Mesendoderm (in vitro differentiated cells): Measurements from ENCODE around the gene LIPE.
A peak's percentile ranks its signal among the peaks of the same experiment; 100 is the strongest.

Experiments used
- DNase-seq: peaks from one replicate; pipeline ENCODE4 v3.0.0; 2013
- H2AK5ac ChIP-seq: 2 replicates; pipeline ENCODE4 v1.6.1; 2013; ENCODE audit warnings: low read length, inconsistent platforms
- H2BK120ac ChIP-seq: 2 replicates; pipeline ENCODE4 v1.6.1; 2013; ENCODE audit warnings: low read depth, mild to moderate bottlenecking, low read length, moderate library complexity, mixed read lengths
- H2BK15ac ChIP-seq: replicated peaks from 2 replicates; pipeline ENCODE4 v1.6.1; 2013; ENCODE audit warnings: low read depth, mild to moderate bottlenecking, moderate library complexity
- H2BK5ac ChIP-seq: 2 replicates; pipeline ENCODE4 v1.6.1; 2013; ENCODE audit warnings: low read length, inconsistent platforms
- H3K18ac ChIP-seq: 2 replicates; pipeline ENCODE4 v1.6.1; 2013; ENCODE audit warnings: mild to moderate bottlenecking, low read length, mixed read lengths
- H3K23ac ChIP-seq: one replicate; pipeline ENCODE4 v1.6.1; 2013; ENCODE audit warnings: low read length
- H3K27ac ChIP-seq: 2 replicates; pipeline ENCODE4 v1.5.1; 2013; ENCODE audit warnings: low read depth, mild to moderate bottlenecking, inconsistent platforms, low read length, moderate library complexity
- H3K27me3 ChIP-seq: 2 replicates; pipeline ENCODE4 v1.6.1; 2013; ENCODE audit warnings: low read length, control low read depth, mild to moderate bottlenecking, inconsistent platforms; ENCODE audit not compliant: insufficient read depth, poor library complexity
- H3K36me3 ChIP-seq: 2 replicates; pipeline ENCODE4 v1.6.1; 2013; ENCODE audit warnings: low read length, inconsistent platforms; ENCODE audit not compliant: control insufficient read depth, insufficient read depth
- H3K4ac ChIP-seq: one replicate; pipeline ENCODE4 v1.6.1; 2013; ENCODE audit warnings: low read depth, mild to moderate bottlenecking, low read length, moderate library complexity
- H3K4me1 ChIP-seq: 2 replicates; pipeline ENCODE4 v1.6.1; 2013; ENCODE audit warnings: low read depth, low read length, inconsistent platforms; ENCODE audit not compliant: control insufficient read depth
- H3K4me2 ChIP-seq: 2 replicates; pipeline ENCODE4 v1.6.1; 2013; ENCODE audit warnings: low read length
- H3K4me3 ChIP-seq: 2 replicates; pipeline ENCODE4 v1.5.1; 2013; ENCODE audit warnings: mild to moderate bottlenecking, low read length
- H3K56ac ChIP-seq: one replicate; pipeline ENCODE4 v1.6.1; 2013; ENCODE audit warnings: low read length
- H3K79me1 ChIP-seq: 2 replicates; pipeline ENCODE4 v1.6.1; 2013; ENCODE audit warnings: low read length, inconsistent platforms
- H3K79me2 ChIP-seq: 2 replicates; pipeline ENCODE4 v1.6.1; 2013; ENCODE audit warnings: mild to moderate bottlenecking, low read length; ENCODE audit not compliant: control insufficient read depth, insufficient read depth
- H3K9ac ChIP-seq: 2 replicates; pipeline ENCODE4 v1.6.1; 2013; ENCODE audit warnings: low read length, inconsistent platforms
- H4K5ac ChIP-seq: one replicate; pipeline ENCODE4 v1.6.1; 2013; ENCODE audit warnings: low read length
- H4K8ac ChIP-seq: one replicate; pipeline ENCODE4 v1.6.1; 2013; ENCODE audit warnings: low read depth, mild to moderate bottlenecking, control low read depth, low read length, moderate library complexity
- WGBS: extraction: QIAGEN DNeasy Blood & Tissue Kit; methylation state at CpG from one replicate; pipeline ENCODE4 v1.1.7; 2013; ENCODE audit warnings: low lambda C conversion rate, missing lambda C conversion rate; ENCODE audit not compliant: insufficient coverage; ENCODE audit errors: extremely low coverage; 5-methylcytosine and 5-hydroxymethylcytosine counted together

The LIPE gene

GRCh38 chr19:42401365-42402303 lies 25.6 kb downstream of the LIPE start:
- H3K56ac ChIP-seq = peak overlapping the region; percentile 96
- H3K18ac ChIP-seq = peak overlapping the region; percentile 4
- no peaks in the 10 kb centered on the region for H3K36me3 ChIP-seq
- peak overlapping the region; percentile 90 for H3K4me2 ChIP-seq
- peak overlapping the region; percentile 88 for H3K9ac ChIP-seq
- no peak overlapping the region for H2BK15ac ChIP-seq
- peak overlapping the region; percentile 45 for H3K23ac ChIP-seq
- H3K4me1 ChIP-seq = peaks cover 5% of the 10 kb centered on the region
- H4K5ac ChIP-seq = no peak overlapping the region
- H2BK5ac ChIP-seq = no peak overlapping the region
- peak overlapping the region; percentile 57 for H3K4me3 ChIP-seq
- DNase-seq = peak; percentile 86
- no peak overlapping the region for H3K27ac ChIP-seq
- no peaks in the 10 kb centered on the region for H3K79me2 ChIP-seq
- no peak overlapping the region for H2AK5ac ChIP-seq
- H3K79me1 ChIP-seq = peaks cover 4% of the 10 kb centered on the region
- WGBS = no CpG with 5 or more reads among the region's 80 CpGs
- no peak overlapping the region for H4K8ac ChIP-seq
- no peak overlapping the region for H3K4ac ChIP-seq
- no peaks in the 10 kb centered on the region for H3K27me3 ChIP-seq
- H2BK120ac ChIP-seq = no peak overlapping the region

GRCh38 chr19:42400404-42400803 lies 26.8 kb downstream of the LIPE start:
- Histone ChIP-seq H3K18ac (no peak overlapping the region), H3K23ac (no peak overlapping the region), H3K36me3 (no peaks in the 10 kb centered on the region), H2BK120ac (no peak overlapping the region), H3K4me2 (no peak overlapping the region), H3K4ac (no peak overlapping the region), H3K79me2 (no peaks in the 10 kb centered on the region), H3K4me1 (peaks cover 5% of the 10 kb centered on the region), H3K27ac (no peak overlapping the region), H3K9ac (no peak overlapping the region), H2BK15ac (no peak overlapping the region), H4K5ac (no peak overlapping the region), H2BK5ac (no peak overlapping the region), H3K4me3 (no peak overlapping the region), H3K79me1 (peaks cover 4% of the 10 kb centered on the region), H3K27me3 (no peaks in the 10 kb centered on the region), H2AK5ac (no peak overlapping the region), H4K8ac (no peak overlapping the region), H3K56ac (no peak overlapping the region)
- WGBS = no CpG with 5 or more reads among the region's 1 CpG
- no peak for DNase-seq

- peak overlapping the region; percentile 86 for H3K9ac ChIP-seq
- no CpG with 5 or more reads among the region's 25 CpGs for WGBS
- no peak overlapping the region for H4K5ac ChIP-seq
- peak overlapping the region; percentile 71 for H2AK5ac ChIP-seq
- no peak overlapping the region for H3K23ac ChIP-seq
- H3K4me2 ChIP-seq = peak overlapping the region; percentile 79
- H2BK5ac ChIP-seq = no peak overlapping the region
- no peak for DNase-seq
- H3K27ac ChIP-seq = no peak overlapping the region
- no peaks in the 10 kb centered on the region for H3K36me3 ChIP-seq
- no peak overlapping the region for H2BK15ac ChIP-seq
- no peak overlapping the region for H3K18ac ChIP-seq
- no peak overlapping the region for H2BK120ac ChIP-seq
- no peaks in the 10 kb centered on the region for H3K27me3 ChIP-seq
- no peak overlapping the region for H3K4ac ChIP-seq
- peaks cover 3% of the 10 kb centered on the region for H3K4me1 ChIP-seq
- H4K8ac ChIP-seq = no peak overlapping the region
- H3K4me3 ChIP-seq = peak overlapping the region; percentile 57
- peaks cover 4% of the 10 kb centered on the region for H3K79me1 ChIP-seq
- no peaks in the 10 kb centered on the region for H3K79me2 ChIP-seq
- peak overlapping the region; percentile 95 for H3K56ac ChIP-seq
Observed at GRCh38 chr19:42397263-42398166, 29.7 kb downstream of the LIPE start.

- H3K23ac ChIP-seq = no peak overlapping the region
- no peak overlapping the region for H3K4ac ChIP-seq
- H2BK15ac ChIP-seq = no peak overlapping the region
- peak overlapping the region; percentile 79 for H3K4me2 ChIP-seq
- peak overlapping the region; percentile 95 for H3K56ac ChIP-seq
- no peaks in the 10 kb centered on the region for H3K79me2 ChIP-seq
- H4K5ac ChIP-seq = no peak overlapping the region
- H3K18ac ChIP-seq = peak overlapping the region; percentile 62
- H3K79me1 ChIP-seq = peaks cover 4% of the 10 kb centered on the region
- no peak overlapping the region for H2BK5ac ChIP-seq
- no peaks in the 10 kb centered on the region for H3K27me3 ChIP-seq
- H2BK120ac ChIP-seq = no peak overlapping the region
- DNase-seq = peak; percentile 99
- peak overlapping the region; percentile 42 for H4K8ac ChIP-seq
- H2AK5ac ChIP-seq = no peak overlapping the region
- H3K27ac ChIP-seq = no peak overlapping the region
- peak overlapping the region; percentile 86 for H3K9ac ChIP-seq
- H3K36me3 ChIP-seq = no peaks in the 10 kb centered on the region
- no CpG with 5 or more reads among the region's 42 CpGs for WGBS
- peak overlapping the region; percentile 57 for H3K4me3 ChIP-seq
- peaks cover 3% of the 10 kb centered on the region for H3K4me1 ChIP-seq
Observed at GRCh38 chr19:42396381-42397262, 30.6 kb downstream of the LIPE start.

GRCh38 chr19:42394751-42395150 lies 32.4 kb downstream of the LIPE start:
- no peak overlapping the region for H2AK5ac ChIP-seq
- no peak overlapping the region for H3K4ac ChIP-seq
- H3K9ac ChIP-seq = no peak overlapping the region
- peak; percentile 47 for DNase-seq
- no peak overlapping the region for H3K18ac ChIP-seq
- no peak overlapping the region for H2BK5ac ChIP-seq
- H3K23ac ChIP-seq = no peak overlapping the region
- H3K56ac ChIP-seq = no peak overlapping the region
- H3K4me2 ChIP-seq = no peak overlapping the region
- H3K79me2 ChIP-seq = no peaks in the 10 kb centered on the region
- no peak overlapping the region for H4K8ac ChIP-seq
- no peaks in the 10 kb centered on the region for H3K36me3 ChIP-seq
- H4K5ac ChIP-seq = no peak overlapping the region
- no peak overlapping the region for H3K27ac ChIP-seq
- no peak overlapping the region for H2BK15ac ChIP-seq
- H2BK120ac ChIP-seq = no peak overlapping the region
- no peaks in the 10 kb centered on the region for H3K27me3 ChIP-seq
- no peak overlapping the region for H3K4me3 ChIP-seq
- H3K79me1 ChIP-seq = peaks cover 4% of the 10 kb centered on the region
- peaks cover 3% of the 10 kb centered on the region for H3K4me1 ChIP-seq
- no CpG with 5 or more reads among the region's 8 CpGs for WGBS
